GM12891 (cell line): ENCODE results near the gene TNFRSF21.

Experiments used
- POLR2A ChIP-seq: IDR thresholded peaks from 2 replicates; pipeline ENCODE4 v1.6.1; 2011; ENCODE audit warnings: low read depth, low read length, control low read depth
- POLR2AphosphoS5 ChIP-seq: IDR thresholded peaks from 2 replicates; pipeline ENCODE4 v1.6.1; 2011; ENCODE audit warnings: low read depth, low read length, control low read depth
- POU2F2 ChIP-seq: IDR thresholded peaks from 2 replicates; pipeline ENCODE4 v1.6.1; 2011; ENCODE audit warnings: low read depth, mild to moderate bottlenecking, control low read depth, low read length, moderate library complexity

- TF ChIP-seq POLR2A (no peak), POLR2AphosphoS5 (no peak), POU2F2 (no peak)
Observed at GRCh38 chr6:47250302-47250701, 59.4 kb downstream of the TNFRSF21 start.
